Loucy (cell line): ENCODE results near the gene RREB1.

Experiments used
- CTCF ChIP-seq: fragments of 200-600 bp; sonication (generic); conservative IDR thresholded peaks from 2 replicates; pipeline ENCODE4 v1.5.1; 2014; ENCODE audit warnings: mild to moderate bottlenecking, antibody characterized with exemption, low read length
- EZH2phosphoT487 ChIP-seq: fragments of 200-600 bp; IDR thresholded peaks from 2 replicates; pipeline ENCODE4 v1.6.1; 2018; ENCODE audit warnings: antibody characterized with exemption, mild to moderate bottlenecking, moderate library complexity, borderline replicate concordance

GRCh38 chr6:7100753-7101081 is 7.0 kb upstream of the RREB1 start:
- TF ChIP-seq CTCF = no peak
- no peak for TF ChIP-seq EZH2phosphoT487
